Sigmoid colon (tissue), 7 donors: ENCODE data around the gene CLIC4. TPM values are rescaled to one million over a fixed set of nuclear protein-coding genes. Genes with fewer than 3 reads are reported as not detected.

Experiments used
- DNase-seq: peaks from one replicate; pipeline ENCODE4 v3.0.0-alpha.2; 2019
- H3K27ac ChIP-seq, 4 donors: fragments of 200-600 bp; sonication (generic); one replicate each; pipeline ENCODE4 v1.5.1; 2016 to 2019; ENCODE audit warnings: mild to moderate bottlenecking in 1 of 4
- H3K27me3 ChIP-seq, 3 donors: fragments of 200-600 bp; sonication (generic); one replicate each; pipeline ENCODE4 v1.5.1; 2019; ENCODE audit warnings: mild to moderate bottlenecking in 1 of 3
- H3K36me3 ChIP-seq, 4 donors: fragments of 200-600 bp; sonication (generic); one replicate each; pipeline ENCODE4 v1.5.1; 2016 to 2019
- H3K4me1 ChIP-seq, 4 donors: fragments of 200-600 bp; sonication (generic); one replicate each; pipeline ENCODE4 v1.5.1; 2017 to 2019
- H3K4me3 ChIP-seq, 4 donors: fragments of 200-600 bp; sonication (generic); one replicate each; pipeline ENCODE4 v1.5.1; 2017 to 2019; ENCODE audit warnings: mild to moderate bottlenecking in 2 of 4, moderate library complexity in 1 of 4
- H3K9me3 ChIP-seq, 4 donors: fragments of 200-600 bp in 3 of 4; sonication (generic) in 3 of 4; one replicate each; pipeline versions ENCODE4 v1.5.1 to v1.6.1; 2013 to 2019
- EP300 ChIP-seq, 4 donors: sonication (generic); formaldehyde crosslinking; IDR thresholded peaks; one replicate each; pipeline ENCODE4 v1.6.1; 2017; ENCODE audit warnings: antibody characterized with exemption in 4 of 4
- POLR2A ChIP-seq, 2 donors: fragments of 450-650 bp; IDR thresholded peaks; one replicate each; pipeline ENCODE4 v1.6.1; 2016; ENCODE audit warnings: antibody characterized with exemption in 2 of 2, mild to moderate bottlenecking in 2 of 2, moderate library complexity in 2 of 2
- POLR2AphosphoS5 ChIP-seq, 4 donors: sonication (generic); formaldehyde crosslinking; IDR thresholded peaks; one replicate each; pipeline ENCODE4 v1.6.1; 2017; ENCODE audit warnings: antibody characterized with exemption in 4 of 4
- WGBS, 2 donors: extraction: QIAGEN DNeasy Blood & Tissue Kit; methylation state at CpG; one replicate each; pipeline ENCODE4 v1.1.7; 2013; 5-methylcytosine and 5-hydroxymethylcytosine counted together
- intact Hi-C: fragments of 100-400 bp; cut with DNase I; formaldehyde crosslinking; loops from one replicate; pipeline ENCODE4 v1.15.1; 2023
- polyA plus RNA-seq, 3 donors: library from polyadenylated mRNA; stranded (reverse); fragments of 200-250 nt; gene quantifications; one replicate each; pipeline ENCODE4 v1.2.3, GENCODE V29; 2013
- total RNA-seq, 4 donors: library from RNA; depleted of rRNA; stranded (reverse); fragments of >200 nt; gene quantifications; one replicate each; pipeline ENCODE4 v1.1.0, GENCODE V29; 2016
- TF ChIP-seq, protein P1 (sequence below), 4 experiments: fragments of 450-650 bp in 3 of 4; fragments of 200-600 bp in 1 of 4; IDR thresholded peaks; one replicate each; pipeline ENCODE4 v1.5.1; 2016 to 2019; ENCODE audit warnings: antibody characterized with exemption in 4 of 4, mild to moderate bottlenecking in 3 of 4, moderate library complexity in 2 of 4
- donor health status: healthy with polysubstance abuse.
- donor health status: Bipolar disorder and iron deficiency.
- donor health status: healthy.

CLIC4 gene
- total and polyA plus RNA-seq, 7 donors: 37.8 to 443 (median 334) TPM

DNA sequence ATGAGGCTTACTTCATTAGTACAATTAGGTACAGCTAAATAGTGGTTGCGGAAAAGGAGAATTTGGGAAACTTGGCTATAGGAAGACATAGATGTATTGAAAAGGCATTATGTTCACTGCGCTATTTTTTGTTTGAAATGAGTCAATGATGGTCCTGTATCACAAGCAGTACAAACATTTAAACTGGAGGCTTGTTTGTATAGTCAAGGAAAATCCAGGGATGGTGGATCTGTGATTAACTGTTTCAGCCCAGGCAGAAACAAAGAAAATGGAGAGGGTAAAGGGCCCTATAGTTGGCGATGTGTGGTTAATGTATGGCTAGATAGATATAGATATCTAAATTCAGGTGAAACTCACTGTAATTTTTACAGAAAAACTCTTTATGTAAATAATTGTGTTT lies 79.9 kb downstream of the CLIC4 start:
- intact Hi-C loops: no loop called here
- TF ChIP-seq EP300 (IDR thresholded peaks at IDR 0.05): no peak
- TF ChIP-seq POLR2AphosphoS5 (IDR thresholded peaks at IDR 0.05): no peak
- TF ChIP-seq POLR2A (IDR thresholded peaks at IDR 0.05): no peak
- TF ChIP-seq, protein P1, sequence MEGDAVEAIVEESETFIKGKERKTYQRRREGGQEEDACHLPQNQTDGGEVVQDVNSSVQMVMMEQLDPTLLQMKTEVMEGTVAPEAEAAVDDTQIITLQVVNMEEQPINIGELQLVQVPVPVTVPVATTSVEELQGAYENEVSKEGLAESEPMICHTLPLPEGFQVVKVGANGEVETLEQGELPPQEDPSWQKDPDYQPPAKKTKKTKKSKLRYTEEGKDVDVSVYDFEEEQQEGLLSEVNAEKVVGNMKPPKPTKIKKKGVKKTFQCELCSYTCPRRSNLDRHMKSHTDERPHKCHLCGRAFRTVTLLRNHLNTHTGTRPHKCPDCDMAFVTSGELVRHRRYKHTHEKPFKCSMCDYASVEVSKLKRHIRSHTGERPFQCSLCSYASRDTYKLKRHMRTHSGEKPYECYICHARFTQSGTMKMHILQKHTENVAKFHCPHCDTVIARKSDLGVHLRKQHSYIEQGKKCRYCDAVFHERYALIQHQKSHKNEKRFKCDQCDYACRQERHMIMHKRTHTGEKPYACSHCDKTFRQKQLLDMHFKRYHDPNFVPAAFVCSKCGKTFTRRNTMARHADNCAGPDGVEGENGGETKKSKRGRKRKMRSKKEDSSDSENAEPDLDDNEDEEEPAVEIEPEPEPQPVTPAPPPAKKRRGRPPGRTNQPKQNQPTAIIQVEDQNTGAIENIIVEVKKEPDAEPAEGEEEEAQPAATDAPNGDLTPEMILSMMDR (IDR thresholded peaks at IDR 0.05): no peak
- H3K9me3 ChIP-seq: no peaks in the 10 kb centered on the region
- no peak for DNase-seq
- peaks cover 0 to 51% (median 38%) of the 10 kb centered on the region in 4 donors for H3K4me1 ChIP-seq
- H3K36me3 ChIP-seq: peaks cover 0 to 7% (median 0%) of the 10 kb centered on the region in 4 donors
- no peak overlapping the region for H3K27ac ChIP-seq
- no peak overlapping the region for H3K4me3 ChIP-seq
- 89 to 93% methylated on average over 3 of the region's 3 CpGs for WGBS, 2 donors
- no peaks in the 10 kb centered on the region for H3K27me3 ChIP-seq

DNA sequence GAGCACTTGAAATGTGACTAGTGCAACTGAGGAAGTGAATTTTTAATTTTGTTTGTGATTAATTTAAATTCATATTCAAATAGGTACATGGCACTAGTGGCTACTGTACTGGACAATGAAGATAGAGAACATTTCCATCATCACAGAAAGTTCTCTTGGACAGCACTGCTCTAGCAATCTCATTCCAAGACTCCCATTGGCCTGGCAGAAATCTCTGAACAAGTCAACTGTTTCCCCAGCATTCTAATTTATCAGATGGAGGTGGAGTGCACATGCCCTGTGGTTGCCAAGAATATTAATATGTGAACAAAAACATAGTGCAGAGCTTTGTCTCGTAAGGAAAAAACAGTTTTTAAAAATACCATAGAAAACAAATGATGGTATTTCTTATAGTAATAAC lies 81.3 kb downstream of the CLIC4 start:
- no peaks in the 10 kb centered on the region for H3K27me3 ChIP-seq
- H3K9me3 ChIP-seq: no peaks in the 10 kb centered on the region
- whole genome bisulfite sequencing, 2 donors: 79 to 92% methylated on average over 1 of the region's 1 CpG
- no peak for DNase-seq
- intact Hi-C loops: no loop called here
- peaks cover 0 to 63% (median 47%) of the 10 kb centered on the region in 4 donors for H3K4me1 ChIP-seq
- no peak overlapping the region for H3K27ac ChIP-seq
- TF ChIP-seq EP300 (IDR thresholded peaks at IDR 0.05) (no peak), POLR2A (IDR thresholded peaks at IDR 0.05) (no peak), POLR2AphosphoS5 (IDR thresholded peaks at IDR 0.05) (no peak)
- TF ChIP-seq, protein P1 (IDR thresholded peaks at IDR 0.05): no peak
- H3K36me3 ChIP-seq: peaks cover 0 to 7% (median 0%) of the 10 kb centered on the region in 4 donors
- H3K4me3 ChIP-seq: no peak overlapping the region

DNA sequence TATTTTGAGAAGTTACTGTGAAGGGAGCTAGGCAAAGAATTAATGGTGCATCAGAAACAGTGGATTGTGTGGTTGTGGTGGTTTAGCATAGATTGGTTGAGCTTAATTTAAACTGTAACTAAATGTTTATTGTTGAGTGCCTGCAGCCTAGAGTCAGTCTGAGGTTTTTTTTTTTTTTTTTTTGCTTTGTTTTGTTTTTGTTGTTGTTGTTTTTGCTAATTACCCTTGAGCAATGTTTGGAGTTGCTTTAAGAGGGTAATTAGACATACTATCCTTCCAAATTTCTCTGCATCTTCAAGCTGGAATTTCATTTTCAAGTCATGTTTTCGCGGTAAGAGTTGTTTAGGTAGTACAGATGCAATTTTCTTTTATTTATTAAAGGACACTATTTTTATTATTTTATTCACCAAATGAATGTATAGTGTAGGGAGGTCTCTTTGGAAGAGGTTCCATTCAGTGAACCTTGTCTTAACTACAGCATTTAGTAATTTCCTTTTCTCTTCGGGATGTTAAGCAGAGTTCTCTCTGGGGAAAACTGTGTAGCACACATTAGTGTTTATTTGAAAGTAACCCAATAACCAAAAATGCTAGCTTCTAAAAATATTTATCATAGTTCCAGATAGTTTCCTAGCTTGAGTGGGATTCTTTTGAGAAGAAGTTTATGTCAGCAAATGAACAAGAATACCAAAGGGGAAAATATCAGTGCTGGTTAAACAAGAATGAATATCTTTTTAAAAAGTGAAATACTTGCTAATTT lies 82.3 kb downstream of the CLIC4 start:
- Histone ChIP-seq H3K4me1 (peaks cover 0 to 66% (median 50%) of the 10 kb centered on the region in 4 donors), H3K9me3 (no peaks in the 10 kb centered on the region), H3K27me3 (no peaks in the 10 kb centered on the region), H3K27ac (peak overlapping the region in 3 of 4 donors; percentile 9 to 32 (median 18)), H3K36me3 (peaks cover 0 to 7% (median 0%) of the 10 kb centered on the region in 4 donors), H3K4me3 (no peak overlapping the region)
- WGBS, 2 donors: 78 to 83% methylated on average over 3 of the region's 3 CpGs
- TF ChIP-seq POLR2A (IDR thresholded peaks at IDR 0.05): no peak
- TF ChIP-seq, protein P1 (IDR thresholded peaks at IDR 0.05): no peak
- no peak for TF ChIP-seq POLR2AphosphoS5 (IDR thresholded peaks at IDR 0.05)
- no peak for TF ChIP-seq EP300 (IDR thresholded peaks at IDR 0.05)
- DNase-seq: no peak
- intact Hi-C loops: no loop called here

DNA sequence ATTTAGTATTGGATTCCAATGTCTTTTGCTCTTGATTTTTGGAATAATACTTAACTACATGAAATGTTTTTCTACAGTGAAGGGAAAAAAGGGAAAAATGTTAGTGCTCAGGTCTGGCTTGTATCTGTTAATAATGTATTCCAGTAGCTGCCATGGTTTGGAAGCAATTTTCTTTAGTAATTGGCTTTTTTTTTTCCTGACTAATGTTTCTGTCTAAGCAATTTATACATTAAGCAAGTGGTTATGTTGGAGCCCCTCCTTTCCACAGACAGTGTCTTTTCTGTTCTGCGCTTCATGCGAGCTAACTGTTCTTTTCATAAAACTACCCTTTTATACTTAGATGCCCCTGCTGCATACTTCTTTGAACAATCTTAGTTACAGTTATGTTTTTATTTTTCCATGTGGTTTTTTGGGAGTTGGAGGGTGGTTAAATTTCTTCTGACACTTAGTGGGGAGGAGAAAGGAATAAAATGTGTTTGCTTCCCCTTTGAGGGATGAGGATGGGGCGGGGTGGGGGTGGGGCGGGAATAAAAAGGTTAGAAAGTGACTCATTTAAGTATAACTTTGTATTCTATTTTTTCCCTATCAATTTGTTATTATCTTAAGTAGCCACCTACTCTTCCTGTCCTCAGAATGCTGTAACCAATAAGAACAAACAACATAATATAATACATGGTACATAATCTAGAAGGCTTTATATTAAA lies 83.1 kb downstream of the CLIC4 start:
- Histone ChIP-seq H3K9me3 (no peaks in the 10 kb centered on the region), H3K36me3 (peaks cover 0 to 7% (median 0%) of the 10 kb centered on the region in 4 donors), H3K27me3 (no peaks in the 10 kb centered on the region), H3K27ac (peak overlapping the region in 3 of 4 donors; percentile 9 to 32 (median 15)), H3K4me3 (no peak overlapping the region), H3K4me1 (peaks cover 0 to 66% (median 47%) of the 10 kb centered on the region in 4 donors)
- intact Hi-C loops: no loop called here
- WGBS, 2 donors: 82 to 88% methylated on average over 4 of the region's 4 CpGs
- TF ChIP-seq POLR2AphosphoS5 (IDR thresholded peaks at IDR 0.05) (no peak), POLR2A (IDR thresholded peaks at IDR 0.05) (no peak)
- TF ChIP-seq, protein P1 (IDR thresholded peaks at IDR 0.05): no peak
- DNase-seq: no peak
